Activated effector memory CD4-positive, alpha-beta T cell treated with Interleukin-2 at 50 U/mL for 16 hours (primary cell): ENCODE data around the gene ENOPH1.
"Not testable (repeated sequence)": the region's sequence is repeated elsewhere in the genome, so short reads cannot be mapped to it uniquely, and the experiment has no call there.

ENCODE experiments used
- DNase-seq: peaks from one replicate; pipeline ENCODE4 v3.0.0-alpha.2; 2020

ENOPH1 gene

DNA sequence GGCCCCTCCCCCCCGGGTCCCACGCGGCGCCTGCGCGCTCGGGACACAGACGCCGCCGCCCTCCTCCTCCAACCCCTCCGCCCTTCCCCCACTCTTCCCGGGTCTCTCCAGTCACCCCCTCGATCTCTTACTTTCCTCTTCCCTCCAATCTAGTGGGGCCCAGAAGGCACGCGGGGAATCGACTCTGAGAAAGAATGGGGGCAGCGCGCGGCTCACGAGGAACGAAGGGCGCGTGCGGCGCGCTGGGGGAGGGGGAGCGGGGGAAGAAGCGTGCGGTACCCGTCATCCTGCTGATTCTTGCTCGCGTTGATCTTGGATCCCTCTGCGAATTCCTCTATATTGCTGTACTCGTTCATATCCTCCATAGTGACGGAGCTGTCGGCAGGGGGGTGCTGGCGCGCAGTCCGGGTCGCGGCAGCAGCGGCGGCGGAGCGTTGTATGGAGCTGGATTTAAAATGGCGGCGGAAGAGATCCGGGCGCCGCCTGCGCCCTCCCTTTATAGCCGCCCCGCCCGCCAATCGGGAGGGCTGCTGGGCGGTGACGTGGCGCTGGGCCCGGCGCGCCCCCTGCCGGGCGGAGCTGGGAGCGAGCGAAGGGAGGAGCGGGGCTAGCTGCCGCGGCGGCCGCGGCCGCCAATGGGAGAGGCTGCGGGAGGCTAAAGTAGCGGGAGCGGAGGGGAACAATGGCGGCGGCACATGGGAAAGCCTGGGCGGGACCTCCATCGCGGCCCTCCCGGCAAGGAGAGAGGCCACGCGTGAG is 1.2 kb upstream of the ENOPH1 start:
- peak; percentile 92 for DNase-seq

DNA sequence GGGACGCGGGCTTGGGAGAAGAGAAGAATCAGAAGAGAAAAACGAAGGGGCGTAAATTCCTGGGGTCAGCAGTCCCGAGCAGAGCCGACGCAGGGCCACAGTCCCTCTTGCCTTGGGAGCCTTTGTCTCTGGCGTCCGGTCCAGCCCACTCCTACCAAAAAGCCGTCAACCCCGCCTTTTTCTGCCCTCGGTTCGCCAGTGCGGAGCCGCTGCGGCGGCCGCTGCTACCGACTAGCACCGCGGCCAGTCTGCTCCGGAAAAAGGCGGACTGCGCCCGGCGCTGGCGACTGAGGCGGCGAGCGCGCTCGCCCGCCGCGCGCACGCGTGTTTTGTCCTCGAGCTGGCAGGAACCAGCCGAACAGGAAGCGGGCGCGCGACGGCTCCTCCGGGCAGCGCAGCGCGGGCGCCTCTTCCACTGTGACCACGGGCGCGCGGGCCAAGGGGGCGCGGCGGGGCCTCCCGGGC is 630 bp upstream of the ENOPH1 start:
- peak; percentile 73 for DNase-seq

DNA sequence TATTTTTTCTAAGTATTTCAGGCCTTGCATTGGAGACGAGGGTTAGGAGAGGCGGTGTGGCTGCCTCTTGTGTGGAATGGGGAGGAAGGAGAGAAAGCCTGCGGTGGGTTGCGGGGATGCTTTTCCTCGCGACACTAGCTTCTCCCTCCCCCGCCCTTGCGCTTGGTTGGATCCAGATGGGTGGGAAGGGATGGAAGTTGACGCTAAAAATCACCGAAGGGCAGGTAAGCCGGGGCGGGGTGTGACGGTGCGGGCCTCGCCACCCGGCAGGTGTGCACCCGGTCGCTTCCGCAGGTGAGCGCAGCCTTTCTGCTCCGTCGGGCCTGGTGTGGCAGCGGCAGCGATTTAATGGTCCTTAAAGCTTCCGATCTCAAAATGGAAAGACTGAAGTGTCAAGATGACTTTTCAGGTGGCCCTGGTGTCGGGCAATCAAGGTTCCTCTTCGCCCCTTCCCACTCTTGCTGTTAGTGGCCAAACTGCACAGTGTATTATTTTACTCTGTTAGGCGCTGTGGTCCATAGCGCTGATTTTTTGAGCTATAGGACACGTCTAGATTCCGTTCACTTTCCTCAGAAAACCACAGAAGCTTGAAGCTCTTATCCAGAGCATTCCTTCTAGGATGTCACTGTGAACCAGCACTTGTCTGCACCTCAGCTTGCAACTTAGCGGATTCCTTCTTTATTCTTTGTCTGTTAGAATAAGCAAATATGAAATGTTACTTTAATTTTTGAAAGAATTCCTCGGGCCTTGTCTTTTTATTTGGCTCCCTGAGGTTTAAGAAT is 765 bp downstream of the ENOPH1 start:
- DNase-seq = peak; percentile 43

DNA sequence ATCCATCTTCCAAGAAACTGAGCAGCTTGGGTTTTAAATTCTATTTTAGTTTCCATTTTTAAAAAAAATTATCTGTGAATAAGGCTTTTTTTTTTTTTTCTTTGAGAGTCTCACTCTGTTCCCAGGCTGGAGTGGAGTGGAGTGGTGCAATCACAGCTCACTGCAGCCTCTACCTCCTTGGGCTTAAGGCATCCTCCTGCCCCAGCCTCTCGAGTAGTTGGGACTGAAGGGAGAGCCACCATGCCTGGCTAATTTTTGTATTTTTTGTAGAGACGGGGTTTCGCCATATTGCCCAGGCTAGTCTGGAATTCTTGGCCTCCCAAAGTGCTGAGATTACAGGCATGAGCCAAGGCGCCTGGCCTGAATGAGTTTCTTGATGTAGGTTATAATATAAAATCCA is 1.4 kb downstream of the ENOPH1 start:
- no peak for DNase-seq

DNA sequence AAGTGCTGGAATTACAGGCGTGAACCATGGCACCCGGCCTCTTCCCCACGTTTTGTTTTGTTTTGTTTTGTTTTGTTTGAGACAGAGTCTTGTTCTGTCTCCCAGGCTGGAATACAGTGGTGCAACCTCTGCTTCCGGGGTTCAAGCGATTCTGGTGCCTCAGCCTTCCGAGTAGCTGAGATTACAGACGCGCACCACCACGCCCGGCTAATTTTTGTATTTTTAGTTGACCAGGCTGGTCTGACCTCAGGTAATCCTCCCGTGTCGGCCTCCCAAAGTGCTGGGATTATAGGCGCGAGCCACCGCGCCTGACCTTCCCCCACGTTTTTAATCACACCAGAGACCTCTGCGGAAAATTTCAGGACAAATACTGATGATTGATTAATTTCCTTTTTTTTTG is 2.2 kb downstream of the ENOPH1 start:
- DNase-seq = no peak

DNA sequence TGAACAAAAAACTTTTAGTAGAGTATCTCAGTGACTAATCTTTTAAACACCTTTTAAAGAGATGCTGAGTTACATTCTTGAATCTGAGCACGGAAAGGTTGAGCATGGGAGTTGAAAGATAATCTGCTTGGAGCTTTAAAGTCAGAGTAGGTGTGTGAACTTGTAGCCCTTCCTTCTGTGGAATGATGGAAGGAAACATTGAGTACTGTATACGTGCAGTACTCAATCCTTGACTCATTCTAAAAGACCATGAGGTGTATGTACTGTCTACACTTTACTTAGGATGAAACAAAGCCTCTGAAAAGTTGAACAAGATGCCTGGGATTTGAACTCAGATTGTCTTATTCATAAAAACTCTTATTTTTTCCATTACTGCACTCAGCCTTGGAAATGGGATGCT is 3.4 kb downstream of the ENOPH1 start:
- DNase-seq = no peak

DNA sequence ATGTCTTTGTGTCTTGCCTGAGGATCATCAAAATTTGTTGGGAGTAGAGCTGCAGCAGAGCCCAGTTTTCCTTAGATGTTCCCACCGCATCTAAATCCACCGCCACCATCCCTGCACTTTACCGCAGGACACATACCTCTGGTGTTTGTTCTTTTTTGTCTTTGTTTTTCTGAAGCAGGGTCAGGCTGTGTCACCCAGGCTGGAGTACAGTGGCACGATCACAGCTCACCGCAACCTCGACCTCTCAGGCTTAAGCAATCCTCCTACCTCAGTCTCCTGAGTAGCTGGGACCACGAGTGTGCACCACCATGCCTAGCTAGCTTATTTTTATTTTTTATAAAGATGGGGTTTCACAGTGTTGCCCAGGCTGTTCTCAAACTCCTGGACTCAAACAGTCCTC is 4.6 kb downstream of the ENOPH1 start:
- DNase-seq = no peak

DNA sequence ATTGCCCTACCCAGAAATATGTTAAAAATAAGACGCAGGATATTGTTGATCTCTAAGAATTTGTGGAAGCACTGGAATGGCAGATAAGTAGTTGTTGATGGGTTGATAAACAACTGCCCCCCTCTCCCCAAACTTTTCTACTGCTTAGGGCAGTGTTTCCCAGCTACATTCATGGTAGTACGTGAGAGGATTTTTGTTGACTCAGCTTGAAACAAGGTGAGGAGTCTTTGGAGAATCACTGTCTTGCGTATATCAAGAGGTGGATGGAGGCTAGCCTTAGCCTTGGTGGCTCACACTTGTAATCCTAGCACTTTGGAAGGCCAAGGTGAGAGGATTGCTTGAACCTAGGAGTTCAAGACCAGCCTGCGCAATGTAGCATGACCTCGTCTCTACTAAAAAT is 5.7 kb downstream of the ENOPH1 start:
- DNase-seq = no peak

DNA sequence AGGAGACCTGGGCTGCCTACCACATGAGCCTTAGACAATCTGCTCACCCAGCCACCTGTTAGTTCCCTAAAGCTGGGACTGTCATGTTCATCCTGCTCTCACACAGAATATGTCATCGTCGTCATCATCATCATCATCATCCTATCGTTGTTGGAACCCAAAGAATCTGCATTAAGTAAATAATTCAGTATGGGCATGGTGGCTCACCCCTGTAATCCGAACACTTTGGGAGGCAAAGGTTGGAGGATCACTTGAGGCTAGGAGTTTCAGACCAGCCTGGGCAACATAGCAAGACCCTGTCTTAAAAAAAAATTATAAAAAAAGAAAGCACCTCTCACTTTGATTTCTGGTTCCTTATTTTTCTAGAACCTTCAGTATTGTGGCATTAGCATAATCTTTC is 6.4 kb downstream of the ENOPH1 start:
- no peak for DNase-seq

DNA sequence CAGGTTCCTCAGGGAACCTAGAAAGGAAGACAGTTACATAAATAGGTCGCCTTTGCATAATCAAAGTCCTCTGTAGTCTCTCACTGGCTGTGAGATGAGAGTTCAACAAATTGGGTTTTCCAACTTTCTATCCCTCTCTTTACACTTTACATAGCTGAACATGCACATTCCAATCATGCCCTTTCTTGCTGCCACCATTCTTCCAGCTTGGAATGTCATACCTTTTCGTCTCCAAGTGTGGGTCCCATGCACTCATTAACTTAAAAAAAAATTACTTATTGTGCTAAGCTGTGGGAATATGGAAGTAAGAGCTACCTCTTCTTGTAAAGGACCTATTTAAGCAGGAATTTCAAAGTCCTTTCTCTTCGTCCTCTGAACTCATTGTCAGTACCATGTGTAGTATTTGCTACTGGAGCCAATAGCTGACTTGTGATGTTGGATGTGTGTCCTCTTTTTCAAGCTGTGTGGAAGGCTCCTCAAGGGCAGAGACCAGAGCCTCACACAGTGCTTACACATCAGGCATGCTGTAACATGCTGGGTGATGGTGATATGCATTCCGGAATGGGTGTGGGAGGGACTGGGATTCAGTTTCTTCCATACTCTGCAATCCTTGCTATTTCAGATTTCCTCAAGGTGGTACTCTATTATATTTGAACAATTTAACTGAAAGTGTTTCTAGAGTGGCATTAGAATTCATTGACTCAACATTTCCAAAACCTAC is 7.1 kb downstream of the ENOPH1 start:
- DNase-seq = no peak

DNA sequence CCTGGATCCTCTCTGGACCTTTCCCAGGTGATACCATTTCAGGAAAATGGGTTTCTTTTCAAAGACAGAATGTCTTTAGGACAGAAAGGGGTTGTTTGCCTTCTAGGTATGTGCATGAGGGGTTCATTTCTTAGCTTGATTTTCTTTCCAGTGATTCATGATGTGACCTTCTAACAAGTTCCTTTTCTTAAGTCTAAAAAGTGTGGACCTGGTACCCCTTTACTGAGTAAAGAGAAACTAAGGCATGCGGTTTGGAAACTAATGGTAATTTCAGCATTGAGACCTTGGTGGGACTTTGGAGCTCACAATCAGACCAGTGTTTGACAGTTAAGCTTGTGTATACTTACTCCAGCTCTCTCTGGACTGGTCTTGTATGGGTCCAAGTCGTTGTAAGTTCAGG is 8.7 kb downstream of the ENOPH1 start:
- DNase-seq = no peak

DNA sequence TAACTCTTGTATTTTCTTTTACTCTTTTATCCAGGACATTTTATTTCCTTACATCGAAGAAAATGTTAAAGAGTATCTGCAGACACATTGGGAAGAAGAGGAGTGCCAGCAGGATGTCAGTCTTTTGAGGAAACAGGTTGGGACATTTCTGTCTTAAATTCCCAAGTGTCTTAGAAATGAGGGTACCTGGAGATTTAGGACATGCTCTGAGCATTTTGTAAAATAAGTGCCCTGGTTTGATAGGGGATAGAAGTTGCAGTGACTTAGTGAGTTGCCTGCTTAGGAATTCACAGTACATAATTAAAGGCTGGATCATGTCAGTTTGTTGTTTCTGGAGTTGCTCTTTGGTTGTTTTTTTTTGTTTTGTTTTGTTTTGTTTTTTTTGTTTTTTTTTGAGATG is 17.5 kb downstream of the ENOPH1 start:
- DNase-seq = no peak

DNA sequence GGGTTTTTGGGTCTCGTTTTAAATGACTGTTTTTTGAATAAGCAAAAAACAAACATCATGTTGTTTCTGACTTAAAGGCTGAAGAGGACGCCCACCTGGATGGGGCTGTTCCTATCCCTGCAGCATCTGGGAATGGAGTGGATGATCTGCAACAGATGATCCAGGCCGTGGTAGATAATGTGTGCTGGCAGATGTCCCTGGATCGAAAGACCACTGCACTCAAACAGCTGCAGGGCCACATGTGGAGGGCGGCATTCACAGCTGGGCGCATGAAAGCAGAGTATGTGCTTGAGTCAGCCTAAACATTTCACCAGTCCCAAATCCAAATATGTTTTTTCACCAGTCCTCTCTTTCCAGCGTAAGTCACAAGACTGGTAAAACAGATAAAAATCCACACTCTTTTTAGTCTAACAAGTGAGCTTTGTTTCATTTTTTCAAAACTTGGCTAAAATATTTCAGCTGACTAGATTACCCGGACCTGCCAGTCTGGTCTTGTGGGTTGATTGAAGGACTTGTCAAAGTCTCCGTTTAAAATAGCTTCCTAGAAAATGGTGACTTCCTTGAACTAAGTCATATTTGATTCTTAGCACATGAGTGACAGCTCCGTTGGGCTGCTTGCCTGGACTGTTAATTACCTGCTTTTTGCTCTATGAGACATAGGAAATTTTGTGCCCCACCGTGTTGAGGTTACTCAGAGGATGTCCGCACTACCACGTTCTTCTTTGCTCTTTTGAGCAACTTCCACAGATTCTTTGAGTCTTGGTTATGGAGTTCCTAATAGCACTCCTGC is 20.8 kb downstream of the ENOPH1 start:
- no peak for DNase-seq

DNA sequence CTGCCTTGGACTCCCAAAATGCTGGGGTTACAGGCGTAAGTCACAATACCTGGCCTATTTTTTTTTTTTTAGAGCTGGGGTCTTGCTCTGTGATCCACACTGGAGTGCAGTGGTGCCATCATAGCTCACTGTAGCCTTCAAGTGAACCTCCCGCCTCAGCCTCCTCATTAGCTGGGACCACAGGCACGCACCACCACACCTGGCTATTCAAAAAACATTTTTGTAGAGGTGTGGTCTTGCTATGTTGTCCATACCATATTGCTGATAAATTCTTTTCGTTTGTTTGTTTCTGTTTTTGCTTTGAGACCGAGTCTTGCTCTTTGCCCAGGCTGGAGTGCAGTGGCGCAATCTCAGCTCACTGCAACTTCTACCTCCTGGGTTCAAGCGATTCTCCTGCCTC is 21.6 kb downstream of the ENOPH1 start:
- no peak for DNase-seq

DNA sequence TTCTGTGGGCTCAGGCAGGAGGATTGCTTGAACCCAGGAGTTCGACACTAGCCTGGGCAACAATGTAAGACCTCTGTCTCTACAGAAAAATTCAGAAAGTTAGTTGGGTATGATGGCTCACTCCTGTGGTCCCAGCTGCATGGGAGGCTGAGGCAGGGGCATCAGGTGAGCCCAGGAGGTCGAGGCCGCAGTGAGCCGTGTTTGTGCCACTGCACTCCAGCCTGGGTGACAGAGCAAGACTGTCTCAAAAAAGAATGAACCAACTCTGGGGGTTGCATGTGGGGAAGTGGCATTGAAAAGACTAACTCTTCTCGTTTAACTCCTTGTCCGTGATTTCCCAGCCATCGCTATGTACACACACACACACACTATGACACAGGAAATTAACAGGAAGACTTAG is 26.9 kb downstream of the ENOPH1 start:
- no peak for DNase-seq

DNA sequence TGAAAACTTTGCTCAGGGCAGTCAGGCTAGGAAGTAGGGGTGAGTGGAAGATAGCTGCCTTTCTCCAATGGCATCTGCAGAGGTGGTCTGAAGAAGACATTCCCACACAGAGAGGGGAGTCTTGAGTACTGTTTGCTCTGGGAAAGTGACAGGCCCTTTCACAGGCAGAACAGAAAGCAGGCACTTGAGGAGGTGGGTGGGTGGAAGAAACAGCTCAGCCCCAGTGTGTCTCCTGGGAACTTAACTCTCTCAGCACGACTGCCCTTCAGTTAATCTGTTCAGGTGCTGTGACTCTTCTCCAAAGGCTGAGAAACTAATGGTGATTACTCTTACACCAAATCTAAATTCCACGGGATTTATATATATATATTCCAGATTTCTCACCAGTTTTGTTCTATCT is 28.3 kb downstream of the ENOPH1 start:
- DNase-seq = no peak

DNA sequence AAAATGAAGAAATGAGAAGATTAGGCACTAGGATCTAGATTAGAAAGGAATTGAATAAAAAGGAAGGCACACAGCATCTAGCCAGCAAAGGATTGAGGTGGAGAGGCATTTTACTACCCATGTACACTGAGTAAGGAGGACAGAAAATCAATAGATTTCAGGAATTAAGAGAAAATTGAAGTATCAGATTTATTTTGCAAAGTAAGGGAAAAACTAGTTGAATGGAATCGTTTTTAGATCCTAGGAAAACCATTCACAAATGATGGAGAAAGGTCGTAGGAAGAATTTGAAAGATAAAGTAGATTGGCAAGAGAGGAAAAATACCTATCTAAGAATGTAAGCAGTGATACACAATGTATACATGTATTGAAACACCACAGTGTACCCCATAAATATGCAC is 31.3 kb downstream of the ENOPH1 start:
- no peak for DNase-seq

DNA sequence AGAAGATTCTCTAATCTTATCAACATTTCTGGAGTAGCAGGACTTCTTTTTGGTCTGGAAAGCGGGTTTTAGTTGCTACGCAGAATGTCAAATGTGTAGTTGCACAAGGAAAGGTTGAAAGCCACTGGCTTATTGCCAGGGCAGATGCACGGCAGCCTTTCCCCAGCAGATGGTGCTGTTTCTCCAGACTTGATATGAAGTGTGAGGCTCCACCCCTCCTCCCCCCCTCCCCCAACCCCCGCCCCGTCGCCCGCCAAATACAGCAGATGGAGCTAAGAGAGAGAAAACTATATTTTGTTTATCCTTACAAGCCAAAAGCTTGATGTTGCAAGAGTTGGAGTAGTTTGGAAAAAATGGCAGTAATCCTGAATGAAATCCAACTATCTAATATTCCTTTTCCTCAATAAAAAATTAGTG is 32.0 kb downstream of the ENOPH1 start:
- DNase-seq = peak; percentile 65

DNA sequence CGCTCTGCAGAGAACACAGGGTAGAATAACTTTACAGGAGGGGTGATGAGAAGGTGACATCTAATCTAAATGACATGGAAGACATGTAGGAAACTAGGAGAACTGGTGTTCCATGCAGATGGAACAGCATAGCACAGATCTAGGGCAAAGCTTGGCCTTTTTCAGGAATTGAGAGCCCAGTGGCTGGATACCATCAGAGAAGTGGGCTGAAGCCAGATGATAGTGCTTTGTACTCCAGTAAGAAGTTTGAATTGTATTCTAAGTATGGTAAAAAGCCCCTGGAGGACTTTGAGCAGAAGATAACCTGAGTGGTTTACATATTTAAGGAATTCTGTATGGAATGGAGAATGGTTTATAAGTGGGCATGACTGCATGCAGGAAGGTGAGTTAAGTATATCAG is 32.8 kb downstream of the ENOPH1 start:
- no peak for DNase-seq

DNA sequence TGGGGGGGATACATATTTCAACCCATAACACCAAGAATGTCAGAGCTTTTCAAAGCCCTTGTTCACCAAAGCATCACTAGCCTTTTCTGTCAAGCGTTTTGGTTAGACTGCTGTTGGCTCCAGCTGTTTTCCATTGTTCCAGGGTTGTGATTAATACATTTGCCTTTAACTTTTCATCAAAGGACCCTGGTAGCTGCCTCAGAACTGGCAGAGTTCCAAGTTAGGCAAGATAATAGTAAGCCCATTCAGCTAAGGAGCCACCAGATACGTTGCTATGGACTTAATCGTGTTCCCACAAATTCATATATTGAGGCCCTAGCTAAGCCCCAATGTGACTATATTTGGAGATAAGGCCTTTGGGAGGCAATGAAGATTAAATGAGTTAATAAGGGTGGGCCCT is 37.1 kb downstream of the ENOPH1 start:
- DNase-seq = no peak

DNA sequence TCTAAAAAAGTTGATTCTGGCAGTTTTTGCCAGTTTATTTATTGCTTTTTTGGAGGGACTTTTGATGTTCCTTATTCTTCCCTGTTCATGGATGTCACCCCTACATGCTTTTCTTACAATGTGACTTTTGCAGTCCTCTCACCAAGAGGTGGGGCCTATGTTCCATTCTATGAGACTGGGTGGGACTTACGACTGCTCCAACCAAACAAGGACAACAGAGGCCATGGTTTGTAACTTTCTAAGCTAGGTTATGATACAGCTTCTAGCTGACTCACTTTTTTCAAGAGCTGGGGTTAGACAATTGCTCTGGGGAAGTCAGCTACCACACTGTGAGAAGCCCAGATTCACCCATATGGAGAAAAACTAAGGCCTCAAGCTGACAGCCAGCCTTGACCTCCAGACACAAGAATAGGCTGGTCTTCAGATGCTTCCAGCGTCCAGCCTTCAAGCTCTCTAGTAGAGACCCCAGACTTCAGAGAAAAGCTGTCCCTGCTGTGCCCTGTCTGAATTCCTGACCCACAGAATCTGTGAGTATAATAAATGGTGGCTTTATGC is 39.5 kb downstream of the ENOPH1 start:
- DNase-seq = no peak

DNA sequence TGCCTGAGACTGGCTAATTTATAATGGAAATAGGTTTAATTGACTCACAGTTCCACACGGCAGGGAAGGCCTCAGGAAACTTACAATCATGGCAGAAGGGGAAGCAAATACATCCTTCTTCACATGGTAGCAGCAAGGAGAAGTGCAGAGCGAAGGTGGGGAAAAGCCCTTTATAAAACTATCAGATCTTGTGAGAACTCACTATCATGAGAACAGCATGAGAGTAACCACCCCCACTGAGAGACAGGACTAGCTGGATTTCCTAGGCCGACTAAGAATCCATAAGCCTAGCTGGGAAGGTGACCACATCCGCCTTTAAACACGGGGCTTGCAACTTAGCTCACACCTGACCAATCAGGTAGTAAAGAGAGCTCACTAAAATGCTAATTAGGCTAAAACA is 42.7 kb downstream of the ENOPH1 start:
- not testable (repeated sequence) for DNase-seq
